ENCODE results near the gene KLHL11.
"Not testable (repeated sequence)": the region's sequence is repeated elsewhere in the genome, so short reads cannot be mapped to it uniquely, and the experiment has no call there.

GRCh38 chr17:41829961-41830360 lies 35.3 kb downstream of the KLHL11 start:
- TF ChIP-seq EZH2 (IDR thresholded peaks at IDR 0.05; ENCODE audit: borderline replicate concordance, low read length); CTCF (IDR thresholded peaks at IDR 0.05; ENCODE audit: low read length): not testable (repeated sequence)

Measured in OCI-LY1 (cell line).